ENCODE measurements around the gene TMEM45B.
"Not testable (repeated sequence)": the region's sequence is repeated elsewhere in the genome, so short reads cannot be mapped to it uniquely, and the experiment has no call there.

The TMEM45B gene

DNA sequence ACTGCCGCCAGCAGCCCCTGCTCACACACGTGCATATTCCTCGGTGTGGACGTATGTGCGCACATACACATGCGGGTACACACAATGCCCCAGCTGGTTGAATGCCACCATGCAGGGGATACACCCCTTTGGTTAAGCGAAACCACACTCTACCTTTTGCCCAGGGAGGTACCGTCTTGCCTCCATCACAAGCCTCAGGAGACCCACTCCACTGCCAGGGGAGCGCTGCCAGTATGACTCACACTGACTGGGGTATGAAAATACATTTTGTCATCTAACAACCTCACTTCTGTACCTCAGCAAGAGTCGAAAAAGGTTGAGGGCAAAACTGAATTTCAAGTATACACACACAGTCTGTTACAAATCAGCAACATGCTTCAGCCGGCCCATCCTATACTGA, 39.4 kb downstream of the TMEM45B start:
- no peak overlapping the region for H3K27ac ChIP-seq (ENCODE audit: low read depth, low read length)

DNA sequence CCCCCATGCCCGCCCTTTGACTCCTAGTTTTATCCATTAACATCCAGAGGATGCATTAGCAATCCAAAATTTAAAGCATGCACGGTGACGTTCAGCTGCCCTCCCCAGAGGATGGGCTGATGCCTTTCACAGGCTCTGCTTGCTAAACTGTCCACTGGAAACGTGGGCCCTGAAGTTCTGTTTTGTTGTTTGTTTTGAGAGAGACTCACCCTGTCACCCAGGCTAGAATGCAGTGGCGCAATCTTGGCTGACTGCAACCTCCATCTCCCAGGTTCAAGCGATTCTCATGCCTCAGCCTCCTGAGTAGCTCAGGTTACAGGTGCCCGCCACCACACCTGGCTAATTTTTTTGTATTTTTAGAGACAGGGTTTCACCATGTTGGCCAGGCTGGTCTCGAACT, 40.4 kb downstream of the TMEM45B start:
- H3K4me1 ChIP-seq (ENCODE audit: insufficient read depth, low read length), result no peaks in the 10 kb centered on the region
- H3K9me3 ChIP-seq (ENCODE audit: low read length), result no peaks in the 10 kb centered on the region
- H3K4me3 ChIP-seq (ENCODE audit: low read depth in 1 of 2, low read length in 2 of 2), result no peak overlapping the region
- no peak overlapping the region for H3K27ac ChIP-seq (ENCODE audit: low read depth, low read length)
- no peaks in the 10 kb centered on the region for H3K27me3 ChIP-seq (ENCODE audit: control insufficient read depth in 1 of 2, insufficient read depth in 2 of 2, low read length in 2 of 2)
- H3K9ac ChIP-seq (ENCODE audit: low read length), result no peak overlapping the region
- peaks cover 5% of the 10 kb centered on the region for H3K36me3 ChIP-seq (ENCODE audit: insufficient read depth, low read length)

More for the DNA sequence above, 39.4 kb downstream of the TMEM45B start:
- Histone ChIP-seq H3K27me3 (ENCODE audit: control insufficient read depth in 1 of 2, insufficient read depth in 2 of 2, low read length in 2 of 2) (no peaks in the 10 kb centered on the region), H3K9me3 (ENCODE audit: low read length) (no peaks in the 10 kb centered on the region), H3K4me3 (ENCODE audit: low read depth in 1 of 2, low read length in 2 of 2) (no peak overlapping the region), H3K9ac (ENCODE audit: low read length) (no peak overlapping the region), H3K36me3 (ENCODE audit: insufficient read depth, low read length) (peaks cover 5% of the 10 kb centered on the region), H3K4me1 (ENCODE audit: insufficient read depth, low read length) (no peaks in the 10 kb centered on the region)

DNA sequence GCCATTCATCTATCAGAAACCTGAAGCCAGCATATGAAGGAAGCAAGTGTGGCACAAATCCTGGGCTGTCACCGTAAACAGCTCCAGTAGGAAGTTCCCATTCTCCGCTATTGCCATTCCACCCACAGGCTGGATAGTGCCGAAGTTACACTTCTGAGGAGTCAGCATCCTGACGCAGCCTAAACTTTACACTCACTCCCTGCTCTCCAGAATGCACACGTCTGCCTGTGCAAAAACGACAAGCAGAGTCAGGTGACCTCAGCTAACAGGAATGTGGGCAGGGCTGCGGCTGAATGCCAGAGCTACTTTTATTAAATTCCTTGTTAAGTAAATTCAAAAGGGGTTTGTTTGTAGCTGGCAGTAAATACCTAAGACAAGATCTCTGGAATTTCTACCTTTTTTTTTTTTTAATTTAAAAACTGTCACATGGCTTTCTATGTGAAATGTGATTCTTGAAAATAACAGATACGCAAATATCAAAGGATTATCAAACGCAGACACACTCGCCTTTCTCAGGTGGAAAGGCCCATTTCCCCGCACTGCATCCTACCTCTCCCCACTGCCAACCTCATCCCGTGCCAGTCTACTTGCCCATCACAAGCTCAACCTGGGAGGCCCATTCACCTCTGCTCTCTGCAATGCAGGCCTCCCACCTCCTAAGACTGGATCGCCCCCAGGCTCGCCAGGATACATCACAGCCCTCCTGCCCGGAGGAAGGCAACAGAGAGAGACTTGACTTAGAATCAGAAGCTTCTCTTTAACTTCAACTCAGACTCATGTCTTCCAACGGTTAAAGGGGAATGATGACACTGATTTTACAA, 46.3 kb downstream of the TMEM45B start:
- Histone ChIP-seq H3K9ac (ENCODE audit: low read length) (no peak overlapping the region), H3K4me1 (ENCODE audit: insufficient read depth, low read length) (peaks cover 9% of the 10 kb centered on the region), H3K4me3 (ENCODE audit: low read depth in 1 of 2, low read length in 2 of 2) (no peak overlapping the region), H3K9me3 (ENCODE audit: low read length) (no peaks in the 10 kb centered on the region), H3K36me3 (ENCODE audit: insufficient read depth, low read length) (peaks cover 36% of the 10 kb centered on the region), H3K27me3 (ENCODE audit: control insufficient read depth in 1 of 2, insufficient read depth in 2 of 2, low read length in 2 of 2) (no peaks in the 10 kb centered on the region), H3K27ac (ENCODE audit: low read depth, low read length) (no peak overlapping the region)

DNA sequence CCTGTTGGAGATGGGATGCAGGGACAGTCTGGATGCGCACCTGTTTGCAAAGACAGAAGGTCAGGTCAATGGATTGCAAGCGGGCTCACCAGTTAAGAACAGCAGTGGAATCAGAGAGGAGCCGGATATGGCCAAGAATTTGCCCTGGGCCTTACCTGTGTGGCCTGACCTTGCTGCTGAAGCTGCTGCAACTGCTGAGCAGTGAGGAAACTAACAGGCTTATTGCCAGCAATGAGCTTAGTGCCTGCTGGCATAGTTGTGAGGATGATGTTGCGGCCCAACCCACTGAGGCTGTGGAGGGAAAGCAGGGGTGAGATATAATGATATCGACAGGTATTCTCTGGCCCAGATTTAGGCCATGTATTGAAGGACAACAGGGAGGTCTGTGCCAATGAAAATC, 49.2 kb downstream of the TMEM45B start:
- no peaks in the 10 kb centered on the region for H3K27me3 ChIP-seq (ENCODE audit: control insufficient read depth in 1 of 2, insufficient read depth in 2 of 2, low read length in 2 of 2)
- no peak overlapping the region for H3K27ac ChIP-seq (ENCODE audit: low read depth, low read length)
- peaks cover 9% of the 10 kb centered on the region for H3K4me1 ChIP-seq (ENCODE audit: insufficient read depth, low read length)
- no peaks in the 10 kb centered on the region for H3K9me3 ChIP-seq (ENCODE audit: low read length)
- no peak overlapping the region for H3K4me3 ChIP-seq (ENCODE audit: low read depth in 1 of 2, low read length in 2 of 2)
- H3K36me3 ChIP-seq (ENCODE audit: insufficient read depth, low read length), result peaks cover 52% of the 10 kb centered on the region
- no peak overlapping the region for H3K9ac ChIP-seq (ENCODE audit: low read length)

DNA sequence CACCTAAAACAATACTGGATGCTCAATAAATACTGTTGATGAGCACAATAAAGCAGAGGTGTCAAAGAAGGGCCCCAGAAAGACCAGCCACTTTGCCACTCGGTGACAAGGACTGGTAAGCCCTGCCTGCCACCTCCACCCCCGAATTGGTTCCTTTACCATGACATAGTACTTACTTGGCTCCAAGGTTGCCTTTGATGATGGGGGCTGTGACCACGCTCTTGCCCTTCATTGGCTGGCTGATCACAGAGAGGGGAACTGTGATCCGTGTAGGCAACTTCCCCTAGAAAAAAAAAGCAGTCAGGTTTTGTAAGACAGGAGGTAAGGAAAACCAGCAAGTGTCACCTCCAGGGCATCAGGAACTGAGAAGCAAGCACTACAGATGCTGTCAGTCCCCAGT, 50.1 kb downstream of the TMEM45B start:
- peaks cover 9% of the 10 kb centered on the region for H3K4me1 ChIP-seq (ENCODE audit: insufficient read depth, low read length)
- no peak overlapping the region for H3K4me3 ChIP-seq (ENCODE audit: low read depth in 1 of 2, low read length in 2 of 2)
- no peak overlapping the region for H3K27ac ChIP-seq (ENCODE audit: low read depth, low read length)
- peaks cover 59% of the 10 kb centered on the region for H3K36me3 ChIP-seq (ENCODE audit: insufficient read depth, low read length)
- H3K27me3 ChIP-seq (ENCODE audit: control insufficient read depth in 1 of 2, insufficient read depth in 2 of 2, low read length in 2 of 2), result no peaks in the 10 kb centered on the region
- no peak overlapping the region for H3K9ac ChIP-seq (ENCODE audit: low read length)
- no peaks in the 10 kb centered on the region for H3K9me3 ChIP-seq (ENCODE audit: low read length)

DNA sequence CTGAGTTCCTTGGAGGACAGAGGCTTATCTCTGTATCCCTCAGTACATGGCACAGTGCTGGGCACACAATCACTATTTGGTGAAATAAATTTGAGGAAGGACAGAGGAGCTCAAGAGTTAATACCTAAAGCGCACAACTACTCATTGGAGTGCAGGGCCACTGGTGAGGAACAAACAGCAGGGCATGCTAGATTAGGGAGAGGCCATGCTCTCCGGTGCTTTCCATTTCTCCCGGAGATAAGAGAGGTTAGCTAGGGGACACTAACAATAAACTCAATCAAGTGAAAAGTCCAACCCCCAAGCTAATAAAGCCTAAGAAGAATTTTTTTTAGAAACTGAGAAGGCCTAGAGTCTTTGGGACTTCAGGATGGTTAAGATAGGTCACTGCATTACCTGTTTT, 50.7 kb downstream of the TMEM45B start:
- Histone ChIP-seq H3K9ac (ENCODE audit: low read length) (no peak overlapping the region), H3K4me1 (ENCODE audit: insufficient read depth, low read length) (peaks cover 9% of the 10 kb centered on the region), H3K27me3 (ENCODE audit: control insufficient read depth in 1 of 2, insufficient read depth in 2 of 2, low read length in 2 of 2) (no peaks in the 10 kb centered on the region), H3K9me3 (ENCODE audit: low read length) (no peaks in the 10 kb centered on the region), H3K27ac (ENCODE audit: low read depth, low read length) (no peak overlapping the region), H3K36me3 (ENCODE audit: insufficient read depth, low read length) (peaks cover 63% of the 10 kb centered on the region), H3K4me3 (ENCODE audit: low read depth in 1 of 2, low read length in 2 of 2) (no peak overlapping the region)

DNA sequence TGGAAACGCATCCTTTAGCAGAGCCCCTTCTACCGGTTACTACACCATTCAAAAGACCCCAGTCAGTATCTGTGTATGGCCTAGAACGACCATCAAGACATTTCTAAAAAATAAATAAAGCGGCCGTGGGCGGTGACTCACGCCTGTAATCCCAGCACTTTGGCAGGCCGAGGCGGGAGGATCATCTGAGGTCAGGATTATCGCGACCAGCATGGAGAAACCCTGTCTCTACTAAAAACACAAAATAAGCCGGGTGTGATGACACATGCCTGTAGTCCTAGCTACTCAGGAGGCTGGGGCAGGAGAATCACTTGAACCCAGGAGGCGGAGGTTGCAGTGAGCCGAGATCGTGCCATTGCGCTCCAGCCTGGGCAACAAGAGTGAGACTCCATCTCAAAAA, 53.0 kb downstream of the TMEM45B start:
- H3K4me3 ChIP-seq (ENCODE audit: low read depth in 1 of 2, low read length in 2 of 2); H3K9me3 ChIP-seq (ENCODE audit: low read length); H3K27me3 ChIP-seq (ENCODE audit: control insufficient read depth in 1 of 2, insufficient read depth in 2 of 2, low read length in 2 of 2); H3K27ac ChIP-seq (ENCODE audit: low read depth, low read length); H3K9ac ChIP-seq (ENCODE audit: low read length); H3K4me1 ChIP-seq (ENCODE audit: insufficient read depth, low read length): not testable (repeated sequence)
- H3K36me3 ChIP-seq (ENCODE audit: insufficient read depth, low read length), result peaks cover 82% of the 10 kb centered on the region

DNA sequence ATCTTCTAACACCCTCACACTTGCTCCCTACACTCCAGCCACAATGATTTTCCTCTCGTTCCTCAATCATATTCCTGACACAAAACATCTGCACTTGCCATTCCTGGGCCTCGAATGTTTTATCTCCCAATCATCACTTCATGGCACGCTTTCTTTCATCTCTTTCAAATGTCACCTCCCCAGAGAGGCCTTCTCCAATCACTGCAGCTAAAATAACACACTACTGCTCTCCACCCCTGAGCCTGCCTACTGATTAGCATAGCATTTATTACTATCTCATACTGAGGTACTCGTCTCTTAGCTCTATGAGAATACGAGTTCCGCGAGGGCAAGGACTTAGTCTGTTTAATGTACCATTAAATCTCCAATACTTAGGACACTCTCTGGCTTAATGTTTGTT, 56.3 kb downstream of the TMEM45B start:
- H3K4me1 ChIP-seq (ENCODE audit: insufficient read depth, low read length), result no peaks in the 10 kb centered on the region
- peaks cover 87% of the 10 kb centered on the region for H3K36me3 ChIP-seq (ENCODE audit: insufficient read depth, low read length)
- no peaks in the 10 kb centered on the region for H3K9me3 ChIP-seq (ENCODE audit: low read length)
- H3K4me3 ChIP-seq (ENCODE audit: low read depth in 1 of 2, low read length in 2 of 2), result no peak overlapping the region
- H3K27ac ChIP-seq (ENCODE audit: low read depth, low read length), result no peak overlapping the region
- H3K27me3 ChIP-seq (ENCODE audit: control insufficient read depth in 1 of 2, insufficient read depth in 2 of 2, low read length in 2 of 2), result no peaks in the 10 kb centered on the region
- no peak overlapping the region for H3K9ac ChIP-seq (ENCODE audit: low read length)

DNA sequence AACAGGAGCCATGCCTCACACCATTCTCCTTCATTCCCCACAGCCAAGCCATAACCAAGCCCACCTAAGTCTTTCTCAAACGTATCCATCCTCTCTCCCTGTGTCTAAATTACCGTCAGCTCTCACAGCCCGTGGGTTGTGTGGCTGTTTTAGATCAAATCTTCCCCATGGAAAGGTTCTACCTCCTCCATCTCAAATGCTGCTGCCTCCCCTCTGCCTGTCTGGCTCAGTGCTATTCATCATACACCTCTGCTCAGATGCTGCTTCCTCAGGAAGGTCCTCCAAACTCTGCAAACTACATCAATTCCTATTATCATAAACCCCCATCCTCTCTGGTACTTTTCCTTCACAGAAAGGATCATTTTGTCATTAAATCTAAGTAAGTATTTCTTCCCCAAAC, 64.7 kb downstream of the TMEM45B start:
- Histone ChIP-seq H3K9ac (ENCODE audit: low read length) (no peak overlapping the region), H3K36me3 (ENCODE audit: insufficient read depth, low read length) (peaks cover 96% of the 10 kb centered on the region), H3K4me3 (ENCODE audit: low read depth in 1 of 2, low read length in 2 of 2) (no peak overlapping the region), H3K9me3 (ENCODE audit: low read length) (no peaks in the 10 kb centered on the region), H3K27ac (ENCODE audit: low read depth, low read length) (no peak overlapping the region), H3K4me1 (ENCODE audit: insufficient read depth, low read length) (no peaks in the 10 kb centered on the region), H3K27me3 (ENCODE audit: control insufficient read depth in 1 of 2, insufficient read depth in 2 of 2, low read length in 2 of 2) (no peaks in the 10 kb centered on the region)

DNA sequence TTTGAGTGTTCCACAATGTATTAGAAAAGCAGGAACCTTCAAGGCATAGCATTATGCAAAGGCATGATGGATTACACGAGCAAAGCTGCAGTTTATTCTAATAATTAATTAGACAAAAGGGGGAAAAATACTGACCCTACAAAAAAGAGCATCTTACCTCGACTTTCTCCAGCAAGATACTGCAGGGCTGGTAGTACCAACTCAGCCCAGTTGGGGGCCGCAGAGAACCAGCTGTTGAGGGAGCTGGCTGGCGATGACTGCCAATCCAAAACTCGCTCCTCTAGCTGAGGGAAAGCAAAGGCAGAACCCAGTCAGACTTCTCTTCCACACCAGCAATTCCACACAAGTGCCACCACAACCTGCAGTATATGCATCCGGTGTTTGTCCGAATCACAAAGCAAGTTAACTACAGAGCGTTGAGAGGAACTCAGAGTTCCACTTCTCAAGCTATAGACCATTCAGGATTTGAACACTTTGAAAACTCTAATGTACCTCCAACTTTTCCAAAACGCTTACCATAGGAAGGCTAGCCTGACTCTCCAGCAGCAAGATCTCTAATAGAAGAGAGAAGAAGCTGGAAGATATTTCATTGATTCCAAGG, 66.0 kb downstream of the TMEM45B start:
- no peaks in the 10 kb centered on the region for H3K9me3 ChIP-seq (ENCODE audit: low read length)
- peaks cover 97% of the 10 kb centered on the region for H3K36me3 ChIP-seq (ENCODE audit: insufficient read depth, low read length)
- no peaks in the 10 kb centered on the region for H3K27me3 ChIP-seq (ENCODE audit: control insufficient read depth in 1 of 2, insufficient read depth in 2 of 2, low read length in 2 of 2)
- no peak overlapping the region for H3K4me3 ChIP-seq (ENCODE audit: low read depth in 1 of 2, low read length in 2 of 2)
- no peak overlapping the region for H3K27ac ChIP-seq (ENCODE audit: low read depth, low read length)
- no peak overlapping the region for H3K9ac ChIP-seq (ENCODE audit: low read length)
- H3K4me1 ChIP-seq (ENCODE audit: insufficient read depth, low read length), result no peaks in the 10 kb centered on the region

DNA sequence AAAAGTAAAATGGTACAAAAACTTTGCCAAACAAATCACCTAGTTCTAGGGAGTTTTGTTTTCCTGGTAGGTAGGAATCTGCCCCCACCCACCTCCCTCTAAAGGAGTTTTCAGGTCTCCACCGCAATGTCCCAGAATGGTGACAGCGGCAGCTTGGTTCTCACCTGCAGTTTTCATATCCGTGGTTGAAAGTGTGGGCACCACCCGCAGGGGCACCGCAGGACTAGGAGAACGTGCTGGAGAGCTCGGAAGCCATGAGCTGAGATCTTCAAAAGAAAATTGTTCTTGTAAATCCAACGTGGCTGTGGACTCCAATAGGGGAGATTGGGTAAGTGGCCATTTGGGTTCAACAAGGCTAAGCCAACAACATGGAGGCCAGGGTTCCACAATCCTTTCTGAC, 68.9 kb downstream of the TMEM45B start:
- Histone ChIP-seq H3K27me3 (ENCODE audit: control insufficient read depth in 1 of 2, insufficient read depth in 2 of 2, low read length in 2 of 2) (no peaks in the 10 kb centered on the region), H3K36me3 (ENCODE audit: insufficient read depth, low read length) (peaks cover 93% of the 10 kb centered on the region), H3K4me3 (ENCODE audit: low read depth in 1 of 2, low read length in 2 of 2) (no peak overlapping the region), H3K9me3 (ENCODE audit: low read length) (no peaks in the 10 kb centered on the region), H3K27ac (ENCODE audit: low read depth, low read length) (no peak overlapping the region), H3K9ac (ENCODE audit: low read length) (no peak overlapping the region), H3K4me1 (ENCODE audit: insufficient read depth, low read length) (no peaks in the 10 kb centered on the region)

DNA sequence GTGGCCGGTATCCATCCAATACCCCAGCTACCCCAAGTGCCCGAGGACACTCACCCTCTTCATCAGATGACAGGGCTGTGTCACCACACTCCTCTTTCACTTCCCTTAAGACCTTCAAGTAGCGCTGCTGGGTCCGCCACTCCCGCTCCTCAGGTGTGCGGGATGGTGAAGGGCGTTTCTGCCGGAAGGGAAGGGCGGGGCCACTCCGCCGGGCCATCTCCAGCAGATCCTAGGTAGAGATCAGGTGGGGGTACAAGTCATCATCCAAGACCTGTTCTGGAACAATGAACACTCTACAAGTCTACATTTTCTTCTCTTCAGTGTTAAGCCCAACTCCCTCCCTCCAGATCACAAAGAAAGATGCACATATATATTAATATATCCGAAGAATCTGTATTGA, 69.7 kb downstream of the TMEM45B start:
- Histone ChIP-seq H3K4me3 (ENCODE audit: low read depth in 1 of 2, low read length in 2 of 2) (no peak overlapping the region), H3K9me3 (ENCODE audit: low read length) (no peaks in the 10 kb centered on the region), H3K36me3 (ENCODE audit: insufficient read depth, low read length) (peaks cover 91% of the 10 kb centered on the region), H3K4me1 (ENCODE audit: insufficient read depth, low read length) (no peaks in the 10 kb centered on the region), H3K27me3 (ENCODE audit: control insufficient read depth in 1 of 2, insufficient read depth in 2 of 2, low read length in 2 of 2) (no peaks in the 10 kb centered on the region), H3K27ac (ENCODE audit: low read depth, low read length) (no peak overlapping the region), H3K9ac (ENCODE audit: low read length) (no peak overlapping the region)

Measured in muscle layer of colon (tissue), 2 donors.